K562 (cell line): ENCODE results near the gene STIM1. TPM values are rescaled to one million over a fixed set of nuclear protein-coding genes. Genes with fewer than 3 reads are reported as not detected.

Experiments used
- ATAC-seq: fragments of 200-7000 bp; cut with Tn5 transposase; 3 replicates; pipeline ENCODE4 v1.9.1; 2020; ENCODE audit warnings: moderate library complexity
- BruUV-seq: library from RNA; stranded (reverse); fragments of 400-500 nt; replicated peaks from 2 replicates; lab custom pipeline; 2021; lab: Mats Ljungman, UMichigan
- CTCF ChIA-PET: fragments of 300-600 bp; formaldehyde crosslinking; extraction: SDS; loops from one replicate; lab custom pipeline; 2021; ENCODE audit warnings: low intra/inter-chr PET ratio; lab: Yijun Ruan, JAX
- POLR2A ChIA-PET: fragments of 300-600, 350-650 bp; sonication (Branson Sonifier 250); formaldehyde crosslinking; extraction: SDS; loops from one replicate; lab custom pipeline; 2021; ENCODE audit warnings: antibody characterized with exemption, inconsistent platforms; lab: Yijun Ruan, JAX
- DNase-seq, 4 experiments: peaks; one replicate each; pipeline versions ENCODE4 v3.0.0 to v3.0.0-alpha.2; 2011 to 2018; ENCODE audit warnings: low spot score in 3 of 4, mixed read lengths in 3 of 4; ENCODE audit errors: extremely low read depth in 1 of 4
- FAIRE-seq: peaks from 2 replicates; lab custom pipeline; 2011; peaks lifted over from hg19 to GRCh38; lab: Jason Lieb, UNC
- H2AFZ ChIP-seq: 2 replicates; pipeline ENCODE4 v1.6.0; 2011; ENCODE audit warnings: low read depth, low read length, control low read depth, inconsistent platforms
- H3K27ac ChIP-seq: fragments of 200-600 bp; 3 replicates; pipeline ENCODE4 v1.8.0; 2011; ENCODE audit warnings: low read depth, mild to moderate bottlenecking, control low read depth, inconsistent platforms, low read length, moderate library complexity, mixed read lengths; ENCODE audit errors: extremely low read depth
- H3K27me3 ChIP-seq, 2 experiments: fragments of 300-600 bp in 1 of 2; 2 replicates in 1 of 2; 3 replicates in 1 of 2; pipeline versions ENCODE4 v1.6.0 to v1.8.0; 2011; ENCODE audit warnings: inconsistent platforms in 2 of 2, low read length in 2 of 2, mild to moderate bottlenecking in 1 of 2, mixed read lengths in 1 of 2, moderate library complexity in 1 of 2; ENCODE audit not compliant: control insufficient read depth in 2 of 2, insufficient read depth in 2 of 2
- H3K36me3 ChIP-seq: fragments of 300-600 bp; 3 replicates; pipeline ENCODE4 v1.8.0; 2011; ENCODE audit warnings: mild to moderate bottlenecking, low read length, inconsistent platforms; ENCODE audit not compliant: control insufficient read depth, insufficient read depth
- H3K4me1 ChIP-seq, 2 experiments: fragments of 200-600 bp in 1 of 2; replicated peaks in 1 of 2; 2 replicates in 1 of 2; 3 replicates in 1 of 2; pipeline versions ENCODE4 v1.5.1 to v1.8.0; 2011; ENCODE audit warnings: inconsistent platforms in 2 of 2, low read length in 2 of 2, mild to moderate bottlenecking in 1 of 2, mixed read lengths in 1 of 2, moderate library complexity in 1 of 2; ENCODE audit not compliant: control insufficient read depth in 2 of 2, insufficient read depth in 2 of 2
- H3K4me2 ChIP-seq: 2 replicates; pipeline ENCODE4 v1.6.1; 2011; ENCODE audit warnings: low read length, control low read depth, inconsistent platforms, mixed read lengths; ENCODE audit not compliant: insufficient read depth
- H3K4me3 ChIP-seq: fragments of 200-600 bp; sonication (generic), shearing (Covaris generic); 2 replicates; pipeline ENCODE4 v1.5.1; 2016; ENCODE audit warnings: control low read depth, inconsistent platforms
- H3K79me2 ChIP-seq: fragments of 200-600 bp; 3 replicates; pipeline ENCODE4 v1.8.0; 2011; ENCODE audit warnings: low read length, inconsistent platforms; ENCODE audit not compliant: control insufficient read depth, insufficient read depth
- H3K9ac ChIP-seq, 2 experiments: 2 replicates each; pipeline versions ENCODE4 v1.6.0 to v1.6.1; 2011; ENCODE audit warnings: low read depth in 2 of 2, low read length in 2 of 2, control low read depth in 1 of 2, inconsistent platforms in 1 of 2, mild to moderate bottlenecking in 1 of 2, mixed read lengths in 1 of 2; ENCODE audit not compliant: insufficient read depth in 1 of 2
- H3K9me1 ChIP-seq: one replicate; pipeline ENCODE4 v1.6.0; 2011; ENCODE audit warnings: inconsistent platforms, mild to moderate bottlenecking, low read length, moderate library complexity; ENCODE audit not compliant: control insufficient read depth, insufficient read depth
- H3K9me3 ChIP-seq: replicated peaks from 2 replicates; pipeline ENCODE4 v1.5.1; 2011; ENCODE audit warnings: low read depth, low read length, inconsistent platforms; ENCODE audit not compliant: control insufficient read depth, insufficient read depth
- H4K20me1 ChIP-seq: replicated peaks from 2 replicates; pipeline ENCODE4 v1.6.1; 2011; ENCODE audit warnings: low read length, inconsistent platforms, mixed read lengths; ENCODE audit not compliant: control insufficient read depth, insufficient read depth
- ARHGAP35 ChIP-seq: fragments of 450-650 bp; IDR thresholded peaks from 2 replicates; pipeline ENCODE4 v1.6.1; 2018; ENCODE audit not compliant: partially characterized antibody
- CAMTA2 ChIP-seq: fragments of 250-450 bp; sonication (Bioruptor Pico); conservative IDR thresholded peaks from 2 replicates; pipeline ENCODE4 v1.5.1; 2022
- GABPA ChIP-seq: fragments of 200-800 bp; sonication (Bioruptor generic); conservative IDR thresholded peaks from 2 replicates; pipeline ENCODE4 v1.6.1; 2016; ENCODE audit warnings: low read depth, missing genetic modification characterization, missing compliant biosample characterization
- GABPB2 ChIP-seq: fragments of 250-450 bp; sonication (Bioruptor Pico); conservative IDR thresholded peaks from 2 replicates; pipeline ENCODE4 v1.5.1; 2021; ENCODE audit warnings: mild to moderate bottlenecking
- KDM1A ChIP-seq, 2 experiments: fragments of 450-650 bp; IDR thresholded peaks; 2 replicates each; pipeline ENCODE4 v1.6.1; 2016; ENCODE audit warnings: mild to moderate bottlenecking in 2 of 2
- MECOM ChIP-seq: fragments of 250-450 bp; sonication (Bioruptor Pico); IDR thresholded peaks from 2 replicates; pipeline ENCODE4 v1.8.0; 2022; ENCODE audit warnings: inconsistent platforms
- NCOA6 ChIP-seq: fragments of 450-650 bp; IDR thresholded peaks from 2 replicates; pipeline ENCODE4 v1.6.1; 2017; ENCODE audit warnings: mild to moderate bottlenecking
- STAG1 ChIP-seq: sonication (generic); formaldehyde crosslinking; IDR thresholded peaks from 2 replicates; pipeline ENCODE4 v1.5.0; 2020; ENCODE audit warnings: missing genetic modification reagents, borderline replicate concordance
- TBL1XR1 ChIP-seq, 2 experiments: IDR thresholded peaks; 2 replicates each; pipeline ENCODE4 v1.6.1; 2012; ENCODE audit warnings: improper control_type of control experiment in 2 of 2, low read length in 2 of 2, mild to moderate bottlenecking in 1 of 2
- ZBTB49 ChIP-seq: sonication (generic); formaldehyde crosslinking; IDR thresholded peaks from 2 replicates; pipeline ENCODE4 v1.8.0; 2022; ENCODE audit warnings: missing genetic modification reagents, mild to moderate bottlenecking, borderline replicate concordance
- ZBTB8A ChIP-seq: fragments of 450-650 bp; IDR thresholded peaks from 2 replicates; pipeline ENCODE4 v1.6.1; 2018; ENCODE audit warnings: mild to moderate bottlenecking, moderate library complexity; ENCODE audit not compliant: partially characterized antibody
- ZNF324 ChIP-seq: fragments of 250-450 bp; sonication (Bioruptor Pico); IDR thresholded peaks from 2 replicates; pipeline ENCODE4 v1.4.0; 2020; ENCODE audit warnings: mild to moderate bottlenecking
- ZNF41 ChIP-seq: fragments of 250-450 bp; sonication (Bioruptor Pico); conservative IDR thresholded peaks from 2 replicates; pipeline ENCODE4 v1.4.0; 2020; ENCODE audit warnings: mild to moderate bottlenecking
- ZNF589 ChIP-seq: fragments of 200-800 bp; sonication (Bioruptor generic); IDR thresholded peaks from 2 replicates; pipeline ENCODE4 v1.6.1; 2016; ENCODE audit warnings: low read depth, missing genetic modification characterization, missing compliant biosample characterization
- ZNF780A ChIP-seq: fragments of 250-450 bp; sonication (Bioruptor Pico); IDR thresholded peaks from 2 replicates; pipeline ENCODE4 v1.5.0; 2021; ENCODE audit warnings: mild to moderate bottlenecking
- whole genome bisulfite sequencing: fragments of 100-300 bp; shearing (Covaris generic); methylation state at CpG from one replicate; pipeline ENCODE4 v1.1.6; 2016; ENCODE audit warnings: low coverage, mixed read lengths; ENCODE audit not compliant: insufficient coverage; ENCODE audit errors: missing lambda C conversion rate; 5-methylcytosine and 5-hydroxymethylcytosine counted together
- in situ Hi-C: fragments of 300-500 bp; cut with MboI; formaldehyde crosslinking; loops from 4 replicates; pipeline ENCODE4 v1.15.0; 2018; ENCODE audit warnings: inconsistent platforms, mixed read lengths
- intact Hi-C: fragments of 100-400 bp; cut with micrococcal nuclease; formaldehyde crosslinking; loops from 2 replicates; pipeline ENCODE4 v1.14.2; 2022
- polyA plus RNA-seq, 8 experiments: library from polyadenylated mRNA; depleted of rRNA in 4 of 8; stranded (reverse) in 5 of 8; unstranded in 3 of 8; fragments of >200 nt; fragmentation: Nextera tagmentation in 2 of 8; fragmentation: Illumina TruSeq in 1 of 8; extraction: Ambion mirVana in 2 of 8; extraction: Trizol in 1 of 8; gene quantifications; 2 replicates each; pipeline versions ENCODE4 v1.2.1 to v1.2.3, GENCODE V29; 2011 to 2014; ENCODE audit warnings: inconsistent platforms in 1 of 8, missing spikeins in 1 of 8
- total RNA-seq, 7 experiments: library from RNA; depleted of rRNA in 6 of 7; stranded (reverse); fragments of >200 nt in 6 of 7; fragmentation: Illumina TruSeq in 2 of 7; extraction: Trizol in 2 of 7; gene quantifications; 2 replicates each; pipeline versions ENCODE4 v1.2.1 to v1.2.3, GENCODE V29; 2011 to 2021; ENCODE audit warnings: low replicate concordance in 1 of 7

STIM1 gene
- total and polyA plus RNA-seq, 9 of the 15 experiments (the other 6 are each of a cell fraction or from before 2014, with no cell fraction given) = 7.7 to 50.5 (median 22.5) TPM

- Histone ChIP-seq H2AFZ (no peak overlapping the region), H4K20me1 (peaks cover under 1% of the 10 kb centered on the region; the same call in 1 of the 2 replicates), H3K4me1 (peaks cover 19 to 38% of the 10 kb centered on the region in 2 experiments), H3K27me3 (no peaks in the 10 kb centered on the region), H3K79me2 (peaks cover 73% of the 10 kb centered on the region), H3K9me1 (no peaks in the 10 kb centered on the region), H3K4me2 (no peak overlapping the region), H3K36me3 (no peaks in the 10 kb centered on the region), H3K4me3 (no peak overlapping the region), H3K27ac (no peak overlapping the region), H3K9ac (no peak overlapping the region), H3K9me3 (no peaks in the 10 kb centered on the region)
- ATAC-seq = no peak
- TF ChIP-seq ZNF780A (no peak), STAG1 (CRISPR knock-in tag) (no peak), ZNF589 (no peak), KDM1A (IDR thresholded peaks at IDR 0.05) (no peak), MECOM (no peak), ZNF41 (no peak), NCOA6 (no peak), GABPA (tag) (no peak), ARHGAP35 (no peak), ZBTB8A (no peak), TBL1XR1 (IDR thresholded peaks at IDR 0.05; ENCODE audit: low read length in 2 of 2) (no peak), GABPB2 (no peak), ZNF324 (CRISPR knock-in tag) (no peak), ZBTB49 (CRISPR knock-in tag) (no peak), CAMTA2 (CRISPR knock-in tag) (no peak)
- FAIRE-seq = no peak
- WGBS = 93% methylated on average over 2 of the region's 2 CpGs
- intact Hi-C loops (loop anchor here (5.0 kb wide), 1 partner anchor 36 kb away; the partner anchor contains the start of gene STIM1), in situ Hi-C loops (no loop called here)
- BruUV-seq = no TSS peak
- ChIA-PET POLR2A (interaction anchor here (1.9 kb wide), 1 partner anchor 9 kb away, joined by 6 read pairs; no protein-coding TSS in a partner anchor), CTCF (no interaction called here)
- no peak for DNase-seq
Observed at GRCh38 chr11:3893311-3893710, 37.8 kb downstream of the STIM1 start.
